ENCODE data around the gene DCHS2.

Gene DCHS2

DNA sequence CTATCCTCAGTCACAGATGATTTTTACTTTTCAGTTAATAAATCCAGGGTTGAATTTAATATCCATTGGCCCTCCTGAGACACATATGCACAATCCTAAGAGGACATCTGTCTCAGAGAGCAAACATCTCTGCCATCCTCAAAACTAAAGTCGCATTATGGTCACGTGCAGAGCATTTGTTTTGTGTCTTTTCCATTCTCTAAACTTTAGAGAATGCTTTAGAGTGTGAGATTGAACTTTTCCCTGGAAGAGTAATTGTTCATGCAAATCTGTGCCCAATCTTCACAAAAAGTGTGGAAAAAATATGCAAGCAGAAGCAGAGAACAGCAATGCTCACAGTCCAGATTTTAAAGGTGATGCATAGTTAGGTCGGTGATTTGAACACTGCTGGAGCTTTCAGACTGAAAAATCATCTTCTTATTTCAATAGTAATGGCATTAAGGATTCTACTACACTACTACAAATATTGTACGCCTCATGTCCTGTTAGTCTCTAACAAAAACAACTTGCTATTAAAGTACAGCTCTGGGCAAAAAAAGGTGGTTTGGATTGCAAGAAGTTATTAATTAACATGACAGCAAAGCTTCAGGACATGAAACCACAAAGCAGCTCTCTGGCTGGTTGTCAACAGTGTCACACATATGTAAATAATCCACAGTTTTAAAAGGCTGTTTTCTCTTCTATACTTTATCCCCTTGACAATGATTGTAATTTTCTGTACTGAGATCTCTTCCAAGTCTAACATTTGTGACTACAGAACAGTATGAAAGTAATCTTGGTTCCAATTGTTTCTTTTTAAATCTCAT lies 19.9 kb downstream of the DCHS2 start:
- H3K9ac ChIP-seq (ENCODE audit: low read length) = no peak overlapping the region
- no peak overlapping the region for H3K27ac ChIP-seq (ENCODE audit: low read depth, low read length, poor library complexity, severe bottlenecking)
- no peaks in the 10 kb centered on the region for H4K20me1 ChIP-seq (ENCODE audit: insufficient read depth, low read length)
- TF ChIP-seq EZH2 (IDR thresholded peaks at IDR 0.05; ENCODE audit: borderline replicate concordance, low read length) = no peak
- TF ChIP-seq, protein P1, sequence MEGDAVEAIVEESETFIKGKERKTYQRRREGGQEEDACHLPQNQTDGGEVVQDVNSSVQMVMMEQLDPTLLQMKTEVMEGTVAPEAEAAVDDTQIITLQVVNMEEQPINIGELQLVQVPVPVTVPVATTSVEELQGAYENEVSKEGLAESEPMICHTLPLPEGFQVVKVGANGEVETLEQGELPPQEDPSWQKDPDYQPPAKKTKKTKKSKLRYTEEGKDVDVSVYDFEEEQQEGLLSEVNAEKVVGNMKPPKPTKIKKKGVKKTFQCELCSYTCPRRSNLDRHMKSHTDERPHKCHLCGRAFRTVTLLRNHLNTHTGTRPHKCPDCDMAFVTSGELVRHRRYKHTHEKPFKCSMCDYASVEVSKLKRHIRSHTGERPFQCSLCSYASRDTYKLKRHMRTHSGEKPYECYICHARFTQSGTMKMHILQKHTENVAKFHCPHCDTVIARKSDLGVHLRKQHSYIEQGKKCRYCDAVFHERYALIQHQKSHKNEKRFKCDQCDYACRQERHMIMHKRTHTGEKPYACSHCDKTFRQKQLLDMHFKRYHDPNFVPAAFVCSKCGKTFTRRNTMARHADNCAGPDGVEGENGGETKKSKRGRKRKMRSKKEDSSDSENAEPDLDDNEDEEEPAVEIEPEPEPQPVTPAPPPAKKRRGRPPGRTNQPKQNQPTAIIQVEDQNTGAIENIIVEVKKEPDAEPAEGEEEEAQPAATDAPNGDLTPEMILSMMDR (IDR thresholded peaks at IDR 0.05; ENCODE audit: low read length) = no peak
- no peaks in the 10 kb centered on the region for H3K9me2 ChIP-seq (ENCODE audit: low read depth, low read length)
- no peaks in the 10 kb centered on the region for H3K79me2 ChIP-seq (ENCODE audit: insufficient read depth, low read length)
- H3K4me3 ChIP-seq (ENCODE audit: low read depth, low read length, poor library complexity, severe bottlenecking) = no peak overlapping the region
- no peaks in the 10 kb centered on the region for H3K36me3 ChIP-seq (ENCODE audit: insufficient read depth, low read length)
- H3F3A ChIP-seq (ENCODE audit: insufficient read depth, low read length) = no peaks in the 10 kb centered on the region
- H3K9me3 ChIP-seq (ENCODE audit: low read length) = no peaks in the 10 kb centered on the region
- H3K4me2 ChIP-seq (ENCODE audit: low read length) = no peak overlapping the region
- no peak overlapping the region for H2AFZ ChIP-seq (ENCODE audit: low read length)
- no peaks in the 10 kb centered on the region for H3K27me3 ChIP-seq (ENCODE audit: insufficient read depth, low read length)
- H3K4me1 ChIP-seq (ENCODE audit: insufficient read depth, low read length, severe bottlenecking) = no peaks in the 10 kb centered on the region

DNA sequence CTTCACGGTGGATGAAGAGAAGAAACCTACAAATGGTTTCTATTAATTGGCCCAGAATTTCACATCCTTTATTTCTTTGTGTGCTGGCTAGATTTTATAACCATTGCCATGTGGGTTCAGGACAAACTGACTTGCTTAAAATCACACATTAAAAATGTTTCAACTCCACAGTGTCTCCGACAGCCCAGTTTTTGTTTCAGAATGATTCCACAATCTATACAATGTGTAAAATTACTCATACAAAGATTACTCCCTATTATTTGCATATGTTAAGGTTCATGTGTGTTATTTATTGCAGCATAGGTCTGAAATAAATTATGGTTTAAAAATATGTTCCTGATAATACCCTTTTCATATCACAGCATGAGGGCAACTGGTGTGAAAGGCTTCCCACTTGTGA lies 20.6 kb downstream of the DCHS2 start:
- Histone ChIP-seq H3K27ac (ENCODE audit: low read depth, low read length, poor library complexity, severe bottlenecking) (no peak overlapping the region), H3K4me1 (ENCODE audit: insufficient read depth, low read length, severe bottlenecking) (no peaks in the 10 kb centered on the region), H3K4me3 (ENCODE audit: low read depth, low read length, poor library complexity, severe bottlenecking) (no peak overlapping the region), H3F3A (ENCODE audit: insufficient read depth, low read length) (no peaks in the 10 kb centered on the region), H3K4me2 (ENCODE audit: low read length) (no peak overlapping the region), H3K27me3 (ENCODE audit: insufficient read depth, low read length) (no peaks in the 10 kb centered on the region), H3K36me3 (ENCODE audit: insufficient read depth, low read length) (no peaks in the 10 kb centered on the region), H2AFZ (ENCODE audit: low read length) (no peak overlapping the region), H3K9me2 (ENCODE audit: low read depth, low read length) (no peaks in the 10 kb centered on the region), H3K9me3 (ENCODE audit: low read length) (no peaks in the 10 kb centered on the region), H4K20me1 (ENCODE audit: insufficient read depth, low read length) (no peaks in the 10 kb centered on the region), H3K79me2 (ENCODE audit: insufficient read depth, low read length) (no peaks in the 10 kb centered on the region), H3K9ac (ENCODE audit: low read length) (no peak overlapping the region)
- no peak for TF ChIP-seq EZH2 (IDR thresholded peaks at IDR 0.05; ENCODE audit: borderline replicate concordance, low read length)
- TF ChIP-seq, protein P1 (IDR thresholded peaks at IDR 0.05; ENCODE audit: low read length) = no peak

DNA sequence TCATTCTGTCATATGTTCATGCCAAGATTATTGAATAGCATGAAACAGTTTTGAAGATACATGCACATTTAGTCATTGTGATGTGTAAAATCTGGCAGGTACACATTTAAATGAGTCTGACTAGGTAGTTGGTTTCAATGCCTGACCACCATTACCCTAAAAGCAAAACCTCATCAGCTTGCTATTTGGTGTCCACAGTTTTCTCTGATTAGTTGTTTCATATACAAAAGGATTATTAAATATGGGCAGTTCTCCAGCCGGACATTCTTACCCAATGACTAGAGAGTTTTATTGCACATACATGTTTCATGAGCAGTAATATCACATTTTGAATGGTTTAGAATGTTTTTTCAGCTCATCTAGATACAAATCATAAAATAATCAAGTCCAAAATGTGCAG lies 23.7 kb downstream of the DCHS2 start:
- no peak overlapping the region for H3K9ac ChIP-seq (ENCODE audit: low read length)
- no peaks in the 10 kb centered on the region for H4K20me1 ChIP-seq (ENCODE audit: insufficient read depth, low read length)
- H3F3A ChIP-seq (ENCODE audit: insufficient read depth, low read length) = no peaks in the 10 kb centered on the region
- H3K4me3 ChIP-seq (ENCODE audit: low read depth, low read length, poor library complexity, severe bottlenecking) = no peak overlapping the region
- no peak overlapping the region for H2AFZ ChIP-seq (ENCODE audit: low read length)
- no peak overlapping the region for H3K4me2 ChIP-seq (ENCODE audit: low read length)
- H3K27me3 ChIP-seq (ENCODE audit: insufficient read depth, low read length) = no peaks in the 10 kb centered on the region
- H3K79me2 ChIP-seq (ENCODE audit: insufficient read depth, low read length) = no peaks in the 10 kb centered on the region
- no peak overlapping the region for H3K27ac ChIP-seq (ENCODE audit: low read depth, low read length, poor library complexity, severe bottlenecking)
- H3K9me3 ChIP-seq (ENCODE audit: low read length) = no peaks in the 10 kb centered on the region
- TF ChIP-seq, protein P1 (IDR thresholded peaks at IDR 0.05; ENCODE audit: low read length) = no peak
- no peak for TF ChIP-seq EZH2 (IDR thresholded peaks at IDR 0.05; ENCODE audit: borderline replicate concordance, low read length)
- no peaks in the 10 kb centered on the region for H3K4me1 ChIP-seq (ENCODE audit: insufficient read depth, low read length, severe bottlenecking)
- H3K36me3 ChIP-seq (ENCODE audit: insufficient read depth, low read length) = no peaks in the 10 kb centered on the region
- no peaks in the 10 kb centered on the region for H3K9me2 ChIP-seq (ENCODE audit: low read depth, low read length)
